ENCODE measurements around the gene ARHGAP26.

The ARHGAP26 gene

GRCh38 chr5:142785206-142785605 is 15.0 kb downstream of the ARHGAP26 start:
- no peak for DNase-seq

DNA sequence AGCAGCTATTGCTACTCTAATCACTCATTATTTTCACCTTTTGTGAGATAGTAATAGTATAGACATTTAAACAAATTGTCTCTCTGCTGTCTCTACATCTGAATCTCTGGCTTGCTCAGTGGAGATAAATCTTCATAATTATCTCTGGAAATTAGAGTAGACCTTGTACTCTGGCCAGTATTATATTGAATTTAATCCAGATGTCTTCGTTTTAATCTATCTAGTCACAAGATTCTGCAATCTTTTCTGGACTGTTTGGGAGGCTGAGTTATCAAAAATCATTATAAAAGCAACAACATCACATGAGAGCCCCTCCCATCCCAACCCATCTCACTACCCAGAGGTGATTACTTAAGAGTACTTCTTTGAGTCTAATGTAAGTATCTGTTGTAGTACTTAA is 19.0 kb downstream of the ARHGAP26 start:
- DNase-seq, result no peak

DNA sequence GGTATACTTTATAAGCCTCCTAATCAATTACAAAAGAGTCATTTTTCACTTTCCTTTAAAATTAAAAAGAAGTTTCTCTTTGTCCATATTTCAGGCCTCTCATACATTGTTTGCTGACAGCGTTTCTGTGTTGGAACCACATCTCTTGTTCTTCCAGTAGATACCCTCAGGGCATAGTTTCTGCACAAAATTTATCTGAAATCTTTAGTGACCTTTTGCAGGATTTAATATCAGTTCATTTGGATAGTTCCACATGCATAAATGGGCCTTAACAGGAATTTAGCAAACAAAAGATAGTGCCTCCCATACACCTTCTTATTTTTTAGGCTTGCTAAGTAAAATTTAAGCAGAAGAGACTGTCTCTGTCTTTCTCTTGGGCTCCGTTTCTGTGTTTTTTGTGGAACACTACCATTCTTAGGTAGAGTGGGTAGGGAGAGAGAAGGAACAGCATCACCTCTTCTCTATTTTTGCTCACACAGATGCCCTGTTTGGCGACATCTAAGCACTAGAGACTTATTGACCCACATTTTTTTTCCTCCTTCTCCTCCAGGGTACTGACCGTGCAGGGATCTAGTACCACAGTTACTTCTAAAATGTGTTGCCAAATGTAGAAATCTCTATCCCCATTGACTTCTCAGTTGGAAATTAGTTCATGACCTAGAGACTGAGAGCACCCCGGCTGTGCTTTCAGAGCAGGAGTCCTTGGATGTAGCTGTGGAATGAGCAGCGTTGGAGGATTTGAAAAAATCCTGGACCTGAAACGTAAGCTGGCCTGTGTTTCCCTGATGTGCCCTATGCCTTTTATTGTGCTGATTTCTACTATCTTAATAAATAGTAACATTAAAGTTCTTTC is 22.1 kb downstream of the ARHGAP26 start:
- no peak for DNase-seq

- DNase-seq, result no peak
Measured at GRCh38 chr5:142792865-142793232, 22.7 kb downstream of the ARHGAP26 start.

GRCh38 chr5:142794537-142794936 is 24.4 kb downstream of the ARHGAP26 start:
- no peak for DNase-seq

DNA sequence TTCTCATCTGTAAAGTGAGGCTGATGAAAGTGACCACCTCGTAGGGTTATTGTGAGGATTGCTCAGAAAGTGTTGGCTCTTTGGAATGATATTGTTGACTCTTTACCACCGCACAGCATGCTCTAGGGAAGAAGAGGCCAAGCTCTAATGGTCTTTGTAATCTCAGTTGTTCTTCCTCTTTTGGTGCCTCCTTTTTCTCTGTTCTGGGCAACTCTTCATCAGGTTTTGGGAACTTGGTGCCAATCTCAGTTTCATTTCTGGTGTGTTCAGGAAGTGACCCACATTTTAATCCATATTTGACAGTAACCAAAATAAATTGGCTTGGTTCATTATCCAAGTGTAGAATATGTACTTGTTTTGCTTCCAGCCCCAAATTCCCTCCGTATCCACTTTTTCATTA is 25.1 kb downstream of the ARHGAP26 start:
- DNase-seq, result no peak

DNA sequence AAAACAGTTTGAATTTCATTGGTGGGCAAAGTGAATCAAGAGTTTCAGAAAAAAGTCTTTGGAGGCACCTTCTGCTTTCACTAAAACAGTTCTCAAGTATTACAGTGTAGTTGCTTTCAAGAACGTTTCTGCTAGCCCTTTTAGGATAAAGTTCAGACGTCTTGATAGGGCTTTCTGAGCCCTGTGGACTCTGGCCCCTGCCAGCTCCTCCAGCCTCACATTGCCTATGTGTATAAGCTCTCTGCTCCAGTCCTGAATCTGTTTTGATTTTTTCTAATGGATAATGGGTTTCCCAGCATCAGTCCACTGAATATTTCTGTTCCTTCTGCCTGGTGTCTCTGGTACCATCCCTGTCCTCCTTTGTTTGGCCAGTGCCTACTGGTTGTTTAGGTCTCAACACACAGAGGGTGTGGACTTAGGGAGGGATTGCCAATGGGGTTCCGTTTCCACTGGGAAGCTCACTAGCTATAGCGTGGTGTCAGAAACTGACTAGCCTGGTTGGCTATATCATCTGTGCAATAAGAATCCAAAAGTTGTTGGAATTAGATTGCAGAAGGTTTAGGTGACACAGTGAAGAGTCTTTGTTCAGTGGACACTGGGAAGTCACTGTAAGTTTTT is 26.4 kb downstream of the ARHGAP26 start:
- DNase-seq, result no peak

DNA sequence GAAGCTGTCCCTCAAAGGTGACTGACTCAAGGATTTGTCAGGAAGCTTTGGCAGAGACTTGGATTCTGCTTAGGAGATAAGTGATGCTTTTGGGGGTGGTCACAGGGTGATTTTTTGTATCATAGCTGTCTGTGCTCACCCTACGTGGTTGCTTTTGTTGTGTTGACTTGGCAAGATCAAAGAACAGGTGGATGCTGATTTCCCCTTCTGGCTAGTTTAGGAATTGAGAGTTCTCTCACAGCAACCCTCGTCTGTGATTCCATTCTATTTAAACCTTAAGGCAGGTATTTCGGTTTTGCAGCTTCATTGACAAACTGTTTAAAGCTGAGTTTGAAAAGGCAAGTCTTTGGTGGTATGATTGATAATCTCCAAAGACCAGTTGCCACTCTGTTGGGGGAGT is 27.2 kb downstream of the ARHGAP26 start:
- no peak for DNase-seq

DNA sequence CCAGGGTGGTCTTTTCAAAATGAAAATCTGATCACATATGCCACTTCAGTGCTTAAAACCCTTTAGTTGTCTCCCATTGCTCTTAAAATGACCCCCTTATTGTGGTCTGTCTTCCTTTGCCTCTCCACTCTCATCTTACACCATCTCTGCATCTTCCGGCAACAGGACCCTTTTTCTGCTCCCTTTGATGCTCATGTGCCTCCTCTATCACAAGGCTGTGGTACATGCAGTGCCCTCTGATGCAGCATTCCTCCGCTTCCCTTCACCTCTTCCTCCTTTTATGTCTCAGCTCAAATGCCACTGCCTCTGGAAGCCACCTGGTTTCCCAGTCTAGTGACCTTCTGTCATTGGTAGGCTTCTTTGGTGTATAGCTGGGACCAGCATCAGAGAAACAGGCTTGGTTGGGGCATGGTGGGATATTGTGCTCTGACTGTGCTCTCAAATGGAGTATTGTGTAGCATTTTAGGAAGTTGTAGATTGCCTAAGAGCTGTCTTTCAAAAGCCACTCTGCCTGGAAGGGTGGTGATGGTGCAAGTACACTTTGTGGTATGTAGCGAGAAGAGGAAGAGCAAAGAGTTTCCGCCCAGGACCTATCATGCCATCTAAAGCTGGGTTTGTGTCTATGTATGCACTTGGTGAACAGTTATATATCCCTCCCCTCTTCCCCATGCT is 28.1 kb downstream of the ARHGAP26 start:
- no peak for DNase-seq

- no peak for DNase-seq
Measured at GRCh38 chr5:142800776-142801494, 30.8 kb downstream of the ARHGAP26 start.

DNA sequence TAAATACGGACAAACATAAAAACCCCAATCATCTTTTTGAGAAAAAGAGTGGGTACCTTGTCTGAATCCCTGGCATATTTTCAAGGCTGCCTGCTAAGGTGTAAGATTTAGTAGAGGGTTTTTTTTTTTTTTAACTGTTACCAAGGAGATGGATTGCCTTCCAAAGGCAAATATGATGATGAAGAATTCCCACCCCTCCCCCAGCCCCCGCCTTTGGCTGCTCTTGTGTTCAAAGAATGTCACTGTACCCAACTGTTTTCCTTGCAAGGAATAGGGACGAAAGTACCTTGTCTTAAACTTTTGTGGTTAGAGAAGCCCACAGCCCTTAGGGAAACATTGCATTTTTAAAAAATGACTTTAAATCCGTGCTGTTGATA is 31.3 kb downstream of the ARHGAP26 start:
- DNase-seq, result no peak

DNA sequence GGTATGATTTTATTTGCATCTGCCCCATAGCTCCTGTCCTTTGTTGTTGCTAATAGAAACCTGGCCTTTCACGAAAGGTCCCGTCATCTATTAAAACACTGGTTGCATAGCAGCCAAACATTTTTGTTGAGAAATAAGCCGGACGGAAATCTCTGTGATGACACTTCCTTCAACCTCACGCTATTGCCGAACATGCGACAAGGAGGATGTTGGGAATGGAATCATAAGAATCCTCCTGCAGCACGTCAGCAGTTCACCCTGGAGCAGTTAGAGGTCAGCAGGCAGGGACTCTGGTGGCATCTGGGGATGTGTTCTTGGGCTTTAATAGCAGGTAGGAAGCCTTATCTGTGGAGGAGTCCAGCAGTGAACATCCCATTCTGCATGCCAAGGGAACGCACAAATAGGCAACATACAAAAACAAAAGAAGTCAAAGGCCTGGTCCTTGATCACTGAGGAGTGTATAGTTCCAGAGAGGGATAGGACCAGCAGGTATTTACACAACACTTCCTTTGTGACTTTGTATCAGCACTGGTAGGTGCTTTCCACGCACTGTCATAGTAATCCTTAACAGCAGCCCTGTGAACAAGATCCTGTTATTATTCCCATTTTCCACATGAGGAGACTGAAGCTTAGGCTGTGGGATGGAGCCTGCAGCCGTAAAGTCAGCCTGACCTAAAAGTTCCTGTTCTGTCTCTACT is 33.4 kb downstream of the ARHGAP26 start:
- no peak for DNase-seq

DNA sequence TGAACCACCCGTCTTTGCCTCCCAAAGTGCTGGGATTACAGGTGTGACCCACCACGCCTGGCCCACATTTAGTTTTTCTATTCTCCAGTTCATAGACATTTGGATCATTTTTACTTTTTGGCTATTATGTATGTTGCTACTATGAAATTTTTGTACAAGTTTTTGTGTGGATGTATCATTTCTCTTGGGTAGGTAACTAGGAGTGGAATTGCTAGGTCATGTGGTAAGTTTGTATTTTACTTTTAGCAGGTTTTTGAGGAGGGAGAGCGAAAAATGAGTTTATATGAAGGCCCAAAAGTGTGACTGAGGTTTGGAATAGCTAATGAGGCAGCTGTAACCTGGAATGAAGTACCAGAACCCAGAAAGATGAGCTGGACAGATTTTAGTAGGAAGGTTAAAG is 35.2 kb downstream of the ARHGAP26 start:
- no peak for DNase-seq

DNA sequence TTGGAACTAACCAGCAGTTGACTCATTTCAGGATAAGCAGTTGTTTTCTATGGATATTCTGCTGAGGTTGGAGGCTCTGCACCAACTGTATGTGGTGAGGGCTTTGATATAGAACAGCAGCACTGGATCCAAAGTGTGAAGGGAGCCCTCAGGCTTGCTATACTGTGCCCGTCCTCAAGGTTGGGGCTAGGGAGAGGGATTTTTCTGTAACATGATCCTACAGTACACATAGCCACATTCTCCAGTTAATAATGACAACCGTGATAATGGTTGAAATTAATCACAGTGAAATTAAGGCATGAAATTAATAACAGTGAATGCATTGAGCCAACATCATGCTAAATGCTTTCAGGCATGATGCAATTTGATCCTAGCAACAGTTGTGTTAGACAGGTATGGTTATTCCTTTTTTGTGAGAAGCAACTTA is 36.7 kb downstream of the ARHGAP26 start:
- DNase-seq, result no peak

GRCh38 chr5:142807372-142807911 is 37.3 kb downstream of the ARHGAP26 start:
- no peak for DNase-seq

- DNase-seq, result no peak
Measured at GRCh38 chr5:142808878-142809598, 38.9 kb downstream of the ARHGAP26 start.

GRCh38 chr5:142810081-142810480 is 39.9 kb downstream of the ARHGAP26 start:
- no peak for DNase-seq

GRCh38 chr5:142810743-142811290 is 40.6 kb downstream of the ARHGAP26 start:
- DNase-seq, result no peak

GRCh38 chr5:142811866-142812557 is 41.8 kb downstream of the ARHGAP26 start:
- no peak for DNase-seq

- DNase-seq, result no peak
Measured at GRCh38 chr5:142813220-142813619, 43.0 kb downstream of the ARHGAP26 start.

DNA sequence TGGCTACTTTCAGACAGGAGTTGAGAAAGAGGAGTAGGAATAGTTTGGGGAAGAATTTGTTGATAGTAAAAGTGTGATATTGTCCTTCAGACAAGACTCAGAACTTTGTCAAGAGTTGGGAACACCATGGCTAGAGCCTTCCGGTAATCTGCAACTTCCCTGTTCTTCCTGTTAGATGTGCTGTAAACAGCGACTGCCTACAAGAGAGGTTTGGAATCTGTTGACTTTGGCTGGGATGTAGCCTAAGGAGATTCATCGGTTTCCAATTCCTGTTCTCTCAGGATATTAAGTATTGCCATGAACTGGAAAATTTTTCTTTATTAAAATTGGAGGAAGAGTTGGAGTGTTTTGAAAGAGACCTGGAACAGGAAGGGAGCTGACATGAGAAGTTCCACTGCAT is 43.9 kb downstream of the ARHGAP26 start:
- DNase-seq, result no peak

Data from SW 1271 (cell line).